HFF-Myc (cell line): ENCODE measurements around the gene NCOA3.

Experiments
- DNase-seq: peaks from one replicate; pipeline ENCODE4 v3.0.0-alpha.2; 2011; ENCODE audit warnings: low read depth; ENCODE audit errors: extremely low read depth
- H3K4me3 ChIP-seq: replicated peaks from 2 replicates; pipeline ENCODE4 v1.5.1; 2011; ENCODE audit warnings: low read depth, mild to moderate bottlenecking, control low read depth, low read length
- TF ChIP-seq, protein P1 (sequence below): IDR thresholded peaks from 2 replicates; pipeline ENCODE4 v1.5.1; 2012; ENCODE audit warnings: mild to moderate bottlenecking, low read depth, low read length, control low read depth; ENCODE audit errors: missing control alignments

The NCOA3 gene

DNA sequence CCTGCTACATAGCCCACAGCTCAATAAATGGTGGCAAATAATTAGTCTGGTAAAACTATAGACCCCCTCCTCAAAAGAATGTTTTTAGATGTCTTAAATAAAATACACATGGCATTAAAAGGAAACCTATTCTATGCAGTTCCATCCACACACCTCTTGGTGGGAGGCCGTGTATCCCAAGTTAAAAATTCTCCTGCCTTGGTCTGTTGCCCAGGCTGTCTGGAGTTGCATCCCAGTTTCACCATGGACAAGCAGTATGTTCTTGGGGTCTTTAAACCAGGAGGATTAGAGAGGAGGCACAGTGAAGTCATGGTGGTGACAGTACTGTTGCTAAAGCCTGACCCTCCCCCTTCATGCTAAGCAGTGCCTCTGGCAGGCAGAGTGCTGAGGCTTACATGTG, 188.0 kb downstream of the NCOA3 start:
- no peak for DNase-seq
- TF ChIP-seq, protein P1, sequence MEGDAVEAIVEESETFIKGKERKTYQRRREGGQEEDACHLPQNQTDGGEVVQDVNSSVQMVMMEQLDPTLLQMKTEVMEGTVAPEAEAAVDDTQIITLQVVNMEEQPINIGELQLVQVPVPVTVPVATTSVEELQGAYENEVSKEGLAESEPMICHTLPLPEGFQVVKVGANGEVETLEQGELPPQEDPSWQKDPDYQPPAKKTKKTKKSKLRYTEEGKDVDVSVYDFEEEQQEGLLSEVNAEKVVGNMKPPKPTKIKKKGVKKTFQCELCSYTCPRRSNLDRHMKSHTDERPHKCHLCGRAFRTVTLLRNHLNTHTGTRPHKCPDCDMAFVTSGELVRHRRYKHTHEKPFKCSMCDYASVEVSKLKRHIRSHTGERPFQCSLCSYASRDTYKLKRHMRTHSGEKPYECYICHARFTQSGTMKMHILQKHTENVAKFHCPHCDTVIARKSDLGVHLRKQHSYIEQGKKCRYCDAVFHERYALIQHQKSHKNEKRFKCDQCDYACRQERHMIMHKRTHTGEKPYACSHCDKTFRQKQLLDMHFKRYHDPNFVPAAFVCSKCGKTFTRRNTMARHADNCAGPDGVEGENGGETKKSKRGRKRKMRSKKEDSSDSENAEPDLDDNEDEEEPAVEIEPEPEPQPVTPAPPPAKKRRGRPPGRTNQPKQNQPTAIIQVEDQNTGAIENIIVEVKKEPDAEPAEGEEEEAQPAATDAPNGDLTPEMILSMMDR: no peak
- H3K4me3 ChIP-seq: no peak overlapping the region

DNA sequence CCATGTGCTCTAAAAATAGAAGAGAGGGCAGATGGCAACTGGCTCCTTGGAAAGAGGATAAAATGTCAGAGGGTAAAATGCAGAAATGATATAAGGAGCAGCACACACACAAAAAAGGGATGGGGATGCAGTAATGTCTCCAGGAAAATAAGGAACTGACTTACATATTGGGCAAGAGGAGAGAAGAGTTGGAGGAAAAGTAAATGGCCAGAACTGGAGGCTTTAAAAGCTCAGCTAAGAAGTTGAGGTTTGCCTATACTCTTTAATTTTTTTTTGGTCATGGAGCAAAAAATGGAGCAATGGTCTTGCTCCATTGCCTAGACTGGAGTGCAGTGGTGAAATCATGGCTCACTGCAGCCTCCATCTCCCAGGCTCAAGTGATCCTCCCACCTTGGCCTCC, 189.9 kb downstream of the NCOA3 start:
- H3K4me3 ChIP-seq: no peak overlapping the region
- no peak for DNase-seq
- TF ChIP-seq, protein P1: no peak

DNA sequence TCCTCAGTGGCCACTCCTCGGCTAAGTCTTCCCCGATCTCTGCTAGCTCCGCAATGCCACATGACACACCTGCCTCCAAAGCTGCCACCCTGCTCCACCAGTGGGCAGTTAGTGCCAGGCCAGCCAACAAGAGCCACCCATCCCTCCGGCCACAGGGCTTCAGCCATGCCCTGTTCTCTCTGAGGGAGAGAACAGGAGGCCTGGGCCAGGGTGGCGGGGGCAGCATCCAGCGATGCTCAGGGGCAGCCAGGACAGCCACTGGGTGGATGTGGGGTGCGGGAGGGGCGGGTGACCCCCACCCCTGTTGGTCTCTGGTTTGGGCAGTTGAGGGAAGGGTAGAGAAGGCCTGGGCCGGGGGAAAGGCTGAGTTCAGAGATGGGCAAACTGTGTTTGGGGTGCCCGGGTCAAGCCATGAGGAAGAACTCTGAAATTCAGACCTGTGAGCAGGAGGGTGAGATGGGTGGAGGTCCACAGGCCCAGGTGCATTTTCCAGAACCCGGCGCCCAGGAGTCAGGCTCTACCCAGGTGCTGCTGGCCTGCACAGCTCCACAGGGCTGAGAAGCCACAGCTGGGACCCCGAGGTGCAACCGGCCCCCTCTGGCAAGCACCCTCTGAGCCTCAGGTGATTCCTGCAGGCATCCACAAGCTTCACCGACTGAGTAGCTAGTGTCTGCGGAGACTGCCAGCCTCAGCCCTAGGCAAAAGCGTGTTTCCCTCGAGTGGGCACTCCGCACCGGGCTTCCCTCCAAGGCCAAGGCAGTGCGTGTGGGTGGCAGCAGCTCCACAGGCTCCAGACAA, 192.5 kb downstream of the NCOA3 start:
- H3K4me3 ChIP-seq: no peak overlapping the region
- DNase-seq: no peak

DNA sequence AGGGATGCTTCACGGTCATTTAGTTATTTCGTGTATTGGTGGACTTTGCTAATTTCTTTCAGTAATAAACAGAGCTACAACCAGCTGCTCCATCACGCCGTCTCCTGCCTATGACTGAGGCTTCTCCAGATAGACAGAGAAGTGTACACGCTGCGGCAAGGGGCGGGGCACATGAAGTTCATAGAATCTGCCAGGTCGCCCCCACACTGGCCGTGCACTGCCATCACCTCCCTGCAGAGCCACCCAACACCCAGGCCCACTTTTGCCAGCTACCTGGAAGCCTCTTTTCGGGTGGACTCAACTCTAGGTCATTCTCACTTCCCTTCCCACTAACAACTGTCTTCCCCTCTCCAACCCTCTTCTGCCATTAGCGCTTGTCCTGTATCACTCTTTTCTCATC, 195.2 kb downstream of the NCOA3 start:
- H3K4me3 ChIP-seq: no peak overlapping the region
- DNase-seq: no peak
- TF ChIP-seq, protein P1: no peak

More for the DNA sequence above, 192.5 kb downstream of the NCOA3 start:
- TF ChIP-seq, protein P1: no peak

DNA sequence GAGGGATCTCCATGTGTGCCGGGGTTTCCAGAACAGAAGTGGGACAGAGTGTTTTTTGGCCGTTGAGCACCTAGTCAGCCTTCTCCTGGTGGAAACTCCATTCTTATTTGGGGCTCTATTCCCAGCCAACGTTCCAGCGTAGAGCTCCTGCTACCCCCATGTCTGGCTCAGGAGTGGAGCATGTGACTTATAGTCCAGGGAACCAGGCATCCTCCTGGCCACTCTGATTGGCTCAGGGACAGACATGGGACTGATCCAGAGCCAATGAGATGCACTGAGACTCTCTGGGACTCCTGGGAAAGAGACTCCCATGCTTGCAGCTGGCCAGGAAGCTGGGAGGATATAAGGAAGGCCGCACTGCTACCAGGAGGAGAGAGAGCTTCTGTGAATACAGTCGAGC, 196.5 kb downstream of the NCOA3 start:
- H3K4me3 ChIP-seq: no peak overlapping the region
- no peak for DNase-seq
- TF ChIP-seq, protein P1: no peak

DNA sequence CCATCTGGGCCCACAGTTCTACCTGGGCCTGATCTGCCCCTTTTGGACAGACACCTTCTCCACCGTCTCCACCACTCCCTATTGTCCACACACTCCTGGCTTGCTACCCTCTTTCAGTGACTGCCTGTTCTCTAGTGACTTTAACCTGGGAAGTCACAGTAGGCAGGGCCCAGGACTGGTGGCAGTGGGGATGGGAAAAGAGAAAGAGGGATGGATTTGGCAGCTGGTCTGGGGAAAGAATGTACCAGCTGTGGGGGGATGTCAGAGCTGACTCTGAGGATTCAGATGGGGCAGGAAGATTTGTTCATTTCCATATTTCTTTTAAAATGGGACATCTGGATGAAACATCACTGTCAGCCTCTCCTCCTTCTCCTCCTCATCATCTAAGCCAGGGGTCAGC, 198.1 kb downstream of the NCOA3 start:
- no peak for DNase-seq
- TF ChIP-seq, protein P1: no peak
- H3K4me3 ChIP-seq: no peak overlapping the region
